HG03442 (cell line): ENCODE measurements around the gene PARD6B.
"Not testable (repeated sequence)": the region's sequence is repeated elsewhere in the genome, so short reads cannot be mapped to it uniquely, and the experiment has no call there.

Experiments used
- ATAC-seq: cut with Tn5 transposase; IDR thresholded peaks from one replicate; pipeline ENCODE4 v1.9.1; 2021; ENCODE audit warnings: mild to moderate bottlenecking, moderate library complexity; ENCODE audit not compliant: unreplicated experiment

PARD6B gene

DNA sequence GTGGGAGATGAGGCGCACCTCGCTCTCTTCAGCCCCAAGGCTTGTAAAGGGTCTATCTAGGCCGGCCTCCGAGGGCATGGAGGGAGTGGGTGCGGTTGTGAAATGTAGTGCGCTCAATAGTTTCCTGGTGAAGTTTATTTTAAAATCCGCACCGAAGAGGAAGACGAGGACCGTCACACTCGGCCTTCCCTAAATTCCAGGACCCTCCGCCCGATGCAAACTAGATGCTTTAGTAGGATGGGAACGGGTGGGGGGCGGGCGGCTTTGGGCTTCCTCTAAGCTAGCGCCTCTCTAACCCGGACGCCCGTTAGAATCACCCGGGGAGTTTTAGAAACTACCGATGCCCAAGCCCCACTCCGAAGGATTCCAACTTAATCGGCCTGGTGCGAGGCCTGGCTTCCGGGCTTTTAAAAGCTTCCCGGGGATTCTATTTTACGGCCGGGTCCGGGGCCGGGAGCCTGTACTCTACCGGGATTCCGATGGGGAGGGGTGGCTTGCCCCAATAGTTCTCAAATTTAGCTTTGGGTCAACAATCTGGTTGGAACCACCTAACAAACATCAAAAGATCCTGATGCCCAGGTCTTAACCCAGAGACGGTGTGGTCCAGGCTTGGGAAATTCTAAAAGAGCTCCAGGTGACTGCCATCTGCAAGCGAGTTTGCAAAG is 62.9 kb downstream of the PARD6B start:
- ATAC-seq, result no peak

DNA sequence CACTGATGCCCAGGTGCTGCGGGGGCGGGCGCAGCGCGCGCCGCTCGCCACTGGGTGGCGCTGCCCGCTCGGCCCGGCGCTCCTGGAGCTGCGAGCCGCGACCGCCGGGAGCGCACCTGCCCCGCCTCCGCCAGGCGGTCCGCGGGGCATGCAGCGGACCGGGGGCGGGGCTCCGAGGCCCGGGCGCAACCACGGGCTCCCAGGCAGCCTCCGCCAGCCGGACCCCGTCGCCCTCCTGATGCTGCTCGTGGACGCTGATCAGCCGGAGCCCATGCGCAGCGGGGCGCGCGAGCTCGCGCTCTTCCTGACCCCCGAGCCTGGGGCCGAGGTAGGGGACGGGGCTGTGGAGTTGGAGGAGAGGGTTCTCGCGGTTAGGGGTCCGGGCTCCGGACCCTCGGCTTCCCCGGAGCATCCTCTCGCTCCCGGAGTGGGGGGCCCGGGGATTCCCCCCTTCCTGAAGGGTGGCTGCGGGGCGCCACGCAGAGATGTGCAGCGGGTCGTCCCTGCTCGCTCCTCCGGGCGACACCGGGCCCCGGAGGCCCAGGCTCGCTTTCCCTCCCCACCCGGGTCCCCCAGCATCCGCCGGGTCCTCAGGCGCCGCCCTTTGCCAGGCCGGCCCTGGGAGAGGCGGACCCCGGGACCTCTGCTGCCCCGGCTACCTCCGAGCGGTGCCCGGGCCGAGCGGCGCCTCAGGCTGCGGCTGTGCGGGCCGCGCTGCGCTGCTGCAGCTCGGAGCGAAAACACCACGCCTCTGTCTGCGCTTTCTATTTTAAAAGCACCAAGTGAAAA is 63.7 kb downstream of the PARD6B start, which contains the start of gene BCAS4:
TSS of gene BCAS4 (plus strand) at position 216 of the 789 bp plus-strand sequence. CDS start at position 239, 23 bp downstream.
- peak; percentile 47 for ATAC-seq

DNA sequence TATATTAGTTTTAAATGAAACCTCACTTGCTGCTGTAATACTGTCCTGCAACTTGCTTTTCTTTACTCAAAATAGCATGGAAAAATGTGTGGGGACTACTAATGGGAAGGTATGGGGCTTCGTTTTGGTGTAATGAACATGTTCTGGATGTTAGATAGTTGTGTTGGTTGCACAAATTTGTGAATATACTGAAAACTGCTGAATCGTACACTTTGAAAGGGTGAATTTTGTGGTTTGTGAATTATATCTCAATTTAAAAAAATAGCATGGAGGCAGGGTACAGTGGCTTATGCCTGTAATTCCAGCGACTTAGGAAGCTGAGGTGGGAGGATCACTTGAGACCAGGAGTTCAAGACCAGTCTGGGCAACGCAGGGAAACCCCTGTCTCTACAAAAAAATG is 65.8 kb downstream of the PARD6B start:
- no peak for ATAC-seq

DNA sequence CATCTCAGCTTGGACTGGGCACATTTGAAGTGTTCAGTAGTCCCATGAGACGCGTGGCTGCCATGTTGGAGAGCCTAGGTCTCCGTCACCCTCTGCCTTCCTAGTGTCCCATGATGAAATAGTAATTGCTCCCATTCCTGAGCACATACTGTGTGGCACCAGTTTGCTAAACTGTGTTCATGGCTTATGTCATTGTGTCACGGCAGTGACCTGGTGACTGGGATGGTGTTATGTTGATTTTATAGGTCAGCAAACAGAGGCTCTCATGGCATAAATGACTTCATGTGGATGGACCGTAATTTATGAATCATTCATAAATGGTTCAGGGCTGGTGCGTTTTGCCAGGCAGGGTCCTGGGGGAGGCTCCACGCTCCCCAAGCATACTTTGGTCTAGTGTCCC is 67.3 kb downstream of the PARD6B start:
- ATAC-seq, result no peak

DNA sequence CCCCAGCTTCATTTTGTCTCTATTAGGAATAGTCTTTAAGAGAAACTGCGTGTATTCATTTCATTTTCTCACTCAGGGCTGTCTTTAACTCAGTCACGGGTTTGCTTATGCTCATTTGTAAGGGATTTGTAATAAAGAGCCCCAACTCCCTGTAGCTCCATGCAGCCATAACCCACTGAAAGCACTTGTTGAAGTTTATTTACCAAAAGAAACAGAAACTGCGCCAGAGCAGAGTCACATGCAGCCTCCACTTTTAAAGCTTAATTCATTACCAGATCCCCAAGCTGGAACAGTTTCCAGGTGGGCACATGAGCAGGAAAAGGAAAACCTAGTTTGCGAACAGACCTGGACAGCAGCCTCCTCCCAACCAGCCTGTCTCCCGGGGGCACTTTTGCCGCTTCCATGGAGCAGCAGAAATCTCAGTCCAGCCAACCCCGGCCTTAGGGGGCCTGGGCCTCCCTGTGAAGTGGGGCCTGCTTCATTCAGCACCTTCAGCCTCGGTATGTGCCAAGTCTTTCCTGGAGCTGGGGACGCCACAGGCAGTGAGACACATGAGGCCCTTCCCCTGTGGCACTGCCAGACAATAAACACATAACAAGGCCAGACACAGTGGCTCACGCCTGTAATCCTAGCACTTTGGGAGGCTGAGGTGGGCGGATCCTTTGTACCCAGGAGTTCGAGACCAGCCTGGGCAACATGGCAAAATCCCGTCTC is 68.0 kb downstream of the PARD6B start:
- no peak for ATAC-seq

DNA sequence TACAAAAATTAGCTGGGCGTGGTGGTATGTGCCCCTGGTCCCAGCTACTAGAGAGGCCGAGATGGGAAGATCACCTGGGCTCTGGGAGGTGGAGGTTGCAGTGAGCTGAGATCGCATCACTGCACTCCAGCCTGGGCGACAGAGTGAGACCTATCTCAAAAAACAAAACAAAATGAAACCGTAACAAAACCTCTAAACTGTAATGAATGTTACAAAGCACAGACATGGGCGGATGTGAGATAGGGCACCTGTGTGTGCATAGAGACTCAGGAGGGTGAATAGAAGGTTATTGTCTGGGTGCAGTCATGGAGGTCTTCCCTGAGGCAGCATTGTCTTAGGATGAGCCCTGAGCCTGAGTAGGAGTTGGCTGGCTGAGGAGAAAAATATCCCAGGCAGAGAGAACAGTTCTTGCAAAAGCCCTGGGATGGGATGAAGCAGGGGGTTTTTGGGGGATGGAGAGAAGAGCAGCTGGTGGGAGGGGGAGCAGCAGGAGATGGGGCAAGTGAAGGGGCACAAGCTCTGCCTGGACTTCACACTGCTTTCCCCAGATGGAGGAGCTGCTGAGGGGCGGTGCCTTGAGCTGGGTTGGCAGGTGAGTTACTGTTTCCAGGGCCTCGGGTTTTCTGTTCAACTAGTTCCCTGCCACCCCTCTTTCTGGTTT is 68.6 kb downstream of the PARD6B start:
- peak; percentile 35 for ATAC-seq

DNA sequence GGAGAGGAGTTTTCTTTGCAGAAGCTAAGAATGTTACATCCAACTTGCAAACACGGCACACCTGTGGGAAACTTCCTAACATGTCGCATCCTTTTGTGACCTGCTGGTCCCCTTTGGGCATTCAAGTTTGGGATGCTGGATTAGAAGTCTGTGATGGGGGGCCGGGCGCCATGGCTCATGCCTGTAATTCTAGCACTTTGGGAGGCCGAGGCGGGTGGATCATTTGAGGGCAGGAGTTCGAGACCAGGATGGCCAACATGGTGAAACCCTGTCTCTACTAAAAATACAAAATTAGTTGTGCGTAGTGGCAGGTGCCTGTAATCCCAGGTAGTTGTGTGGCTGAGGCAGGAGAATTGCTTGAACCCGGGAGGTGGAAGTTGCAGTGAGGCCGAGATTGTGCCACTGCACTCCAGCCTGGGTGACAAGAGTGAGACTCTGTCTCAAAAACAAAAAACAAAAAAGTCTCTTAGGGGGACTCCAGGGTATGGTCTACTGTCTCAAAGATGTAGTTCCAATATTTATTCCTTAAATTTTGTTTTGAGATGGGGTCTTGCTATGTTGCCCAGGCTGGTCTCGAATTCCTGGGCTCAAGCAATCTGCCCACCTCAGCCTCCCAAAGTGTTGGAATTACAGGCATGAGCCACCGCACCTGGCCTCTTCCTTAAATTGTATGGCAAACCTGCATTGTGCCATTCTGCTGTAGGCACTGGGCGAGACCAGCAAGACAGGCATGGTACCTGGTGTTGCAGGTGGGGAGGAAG is 69.8 kb downstream of the PARD6B start:
- ATAC-seq, result not testable (repeated sequence)

DNA sequence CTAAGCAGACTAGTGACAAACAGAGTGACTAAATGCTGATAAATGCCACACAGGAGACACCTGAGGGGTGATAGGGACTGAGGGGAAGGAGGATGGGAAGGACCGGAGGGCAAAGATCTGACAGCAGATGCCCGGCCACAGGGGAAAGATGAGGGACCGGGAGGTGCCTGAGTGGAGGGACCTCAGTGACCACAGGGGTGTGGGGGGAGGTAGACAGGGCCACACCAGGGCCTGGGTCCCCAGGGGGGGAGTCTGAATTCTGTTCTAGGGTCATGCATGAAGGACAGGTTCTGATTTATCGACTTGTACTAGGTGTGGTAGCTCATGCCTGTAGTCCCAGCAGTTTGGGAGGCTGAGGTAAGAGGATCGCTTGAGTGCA is 70.4 kb downstream of the PARD6B start:
- ATAC-seq, result no peak

DNA sequence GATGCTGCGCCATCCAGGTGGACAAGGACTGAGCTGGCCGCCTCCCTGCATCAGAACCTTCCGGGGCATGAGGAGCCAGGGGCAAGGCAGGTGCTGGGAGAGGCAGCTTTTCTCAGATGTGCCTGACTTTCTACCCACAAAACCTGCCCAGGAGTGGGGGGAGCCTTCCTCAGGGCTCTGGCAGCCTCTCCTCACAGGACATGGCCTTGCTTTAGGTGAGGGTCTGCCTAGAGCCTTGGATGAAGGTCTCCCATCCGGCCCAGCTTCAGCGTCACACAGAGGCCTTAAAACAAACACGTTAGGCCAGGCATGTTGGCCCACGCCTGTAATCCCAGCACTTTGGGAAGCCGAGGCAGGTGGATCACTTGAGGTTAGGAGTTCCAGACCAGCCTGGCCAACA is 70.9 kb downstream of the PARD6B start:
- ATAC-seq, result no peak

DNA sequence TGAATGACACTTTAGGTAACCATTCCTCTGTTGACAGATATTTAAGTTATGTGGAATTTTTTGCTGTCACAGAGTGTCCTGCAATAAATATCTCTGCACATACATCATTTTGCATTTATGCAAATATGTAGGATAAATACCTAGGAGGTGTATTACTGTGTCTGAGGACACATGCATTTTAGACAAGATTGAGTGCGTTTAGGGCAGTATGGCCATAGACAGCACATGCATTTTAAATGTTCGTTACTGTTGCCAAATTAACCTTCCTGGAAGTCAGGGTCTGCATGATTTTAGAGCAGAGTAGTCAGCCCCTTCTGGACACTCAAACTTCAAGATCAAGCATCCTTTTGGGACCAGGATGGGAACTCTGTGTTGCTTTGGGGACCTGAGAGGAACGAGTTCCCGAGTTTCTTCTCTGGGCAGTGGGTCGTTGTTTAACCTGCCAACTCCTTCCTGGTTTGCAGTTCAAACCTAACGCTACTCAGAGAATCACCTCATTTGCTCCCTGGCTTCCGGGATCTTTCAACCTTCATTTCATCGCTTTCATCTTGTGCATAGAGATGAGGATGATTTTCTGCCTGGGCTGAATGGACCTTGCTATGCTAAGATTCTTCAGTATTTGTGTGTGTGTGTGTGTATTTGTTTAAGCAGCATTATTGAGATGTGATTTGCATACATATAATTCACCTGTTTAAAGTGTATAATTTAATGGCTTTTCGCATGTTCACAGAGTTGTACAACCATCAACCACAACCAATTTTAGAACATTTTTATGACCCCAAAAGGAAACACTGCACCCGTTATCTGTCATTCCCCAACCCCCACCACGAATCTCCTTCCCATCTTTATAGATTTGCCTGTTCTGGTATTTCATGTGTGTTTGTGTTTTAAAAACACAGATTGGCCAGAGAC is 73.3 kb downstream of the PARD6B start:
- no peak for ATAC-seq

DNA sequence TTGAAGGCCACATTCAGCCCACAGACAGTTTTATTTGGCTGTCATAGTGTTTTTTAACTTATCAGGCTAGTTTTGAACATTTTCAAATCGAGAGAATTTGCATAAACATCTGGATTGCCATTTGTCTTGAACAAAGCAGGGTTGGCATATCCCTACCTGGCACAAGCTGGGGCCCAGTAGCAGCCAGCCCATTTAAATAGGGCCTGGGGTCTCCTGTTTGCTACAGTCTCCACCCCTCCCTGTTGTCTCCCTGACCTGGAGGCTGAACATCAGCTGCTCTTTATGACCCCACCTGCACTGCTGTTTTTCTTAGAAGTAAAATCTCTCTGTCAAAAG is 73.9 kb downstream of the PARD6B start:
- ATAC-seq, result no peak

DNA sequence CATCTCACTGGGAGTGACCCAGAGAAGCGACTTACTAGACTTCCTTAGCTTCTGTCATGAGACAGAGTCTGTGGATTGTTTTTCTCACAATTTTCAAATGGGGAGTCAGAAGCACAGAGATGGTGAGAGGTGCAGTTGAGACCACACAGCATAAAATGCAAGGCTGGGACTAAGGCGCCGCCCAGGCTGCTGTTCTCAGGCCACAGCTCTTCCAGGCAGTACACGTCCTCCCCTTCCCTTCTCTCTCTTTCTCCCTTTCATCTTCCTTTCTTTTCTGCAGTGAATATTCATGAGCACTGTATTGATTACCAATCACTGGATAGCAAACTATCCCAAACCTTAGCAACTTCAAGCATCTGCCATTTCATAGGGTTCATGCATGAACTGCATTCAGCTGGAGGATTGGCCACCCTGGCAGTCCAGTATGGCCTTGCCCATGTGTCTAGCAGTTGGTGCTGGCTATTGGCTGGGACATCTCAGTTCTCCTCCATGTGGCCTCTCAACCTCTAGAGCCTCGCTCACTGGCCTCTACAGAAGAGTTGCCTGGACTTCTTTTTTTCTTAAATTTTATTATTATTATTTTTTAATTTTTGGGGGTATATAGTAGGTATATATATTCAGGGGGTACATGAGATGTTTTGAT is 74.9 kb downstream of the PARD6B start:
- ATAC-seq, result no peak
